H9 (cell line): ENCODE results near the gene PDGFRB. TPM values are rescaled to one million over a fixed set of nuclear protein-coding genes. Genes with fewer than 3 reads are reported as not detected.

Source experiments
- DNase-seq: peaks from one replicate; pipeline ENCODE4 v3.0.0-alpha.2; 2017
- H2AFZ ChIP-seq: one replicate; pipeline ENCODE4 v1.6.1; 2013; ENCODE audit warnings: mild to moderate bottlenecking, low read length, control low read depth, moderate library complexity
- H2AK5ac ChIP-seq: 2 replicates; pipeline ENCODE4 v1.6.1; 2013; ENCODE audit warnings: low read length, control low read depth, mixed read lengths; ENCODE audit not compliant: insufficient read length
- H2BK120ac ChIP-seq: one replicate; pipeline ENCODE4 v1.6.1; 2013; ENCODE audit warnings: low read depth, mild to moderate bottlenecking, low read length, control low read depth, inconsistent platforms; ENCODE audit not compliant: poor library complexity, severe bottlenecking
- H2BK12ac ChIP-seq: 2 replicates; pipeline ENCODE4 v1.6.1; 2013; ENCODE audit warnings: low read length, control low read depth, mixed read lengths, low read depth; ENCODE audit not compliant: insufficient read length
- H2BK15ac ChIP-seq: 2 replicates; pipeline ENCODE4 v1.6.1; 2013; ENCODE audit warnings: low read depth, low read length, control low read depth
- H2BK20ac ChIP-seq: one replicate; pipeline ENCODE4 v1.6.1; 2013; ENCODE audit warnings: low read depth, mild to moderate bottlenecking, low read length, control low read depth, inconsistent platforms; ENCODE audit not compliant: poor library complexity, severe bottlenecking
- H2BK5ac ChIP-seq: 2 replicates; pipeline ENCODE4 v1.6.1; 2013; ENCODE audit warnings: low read length, control low read depth, mixed read lengths; ENCODE audit not compliant: insufficient read length
- H3K14ac ChIP-seq: 2 replicates; pipeline ENCODE4 v1.6.1; 2013; ENCODE audit warnings: low read length, control low read depth; ENCODE audit not compliant: insufficient read depth
- H3K18ac ChIP-seq: 2 replicates; pipeline ENCODE4 v1.6.1; 2013; ENCODE audit warnings: low read depth, mild to moderate bottlenecking, mixed read lengths, low read length, control low read depth; ENCODE audit not compliant: insufficient read length
- H3K23ac ChIP-seq: 2 replicates; pipeline ENCODE4 v1.6.1; 2013; ENCODE audit warnings: low read length, control low read depth, mixed read lengths, low read depth; ENCODE audit not compliant: insufficient read length
- H3K23me2 ChIP-seq: 2 replicates; pipeline ENCODE4 v1.6.1; 2013; ENCODE audit warnings: low read depth, mild to moderate bottlenecking, mixed read lengths, low read length, control low read depth; ENCODE audit not compliant: insufficient read length, poor library complexity, severe bottlenecking
- H3K27ac ChIP-seq: 2 replicates; pipeline ENCODE4 v1.5.1; 2013; ENCODE audit warnings: low read length, control low read depth, mixed read lengths, low read depth; ENCODE audit not compliant: insufficient read length
- H3K27me3 ChIP-seq: 2 replicates; pipeline ENCODE4 v1.6.1; 2013; ENCODE audit warnings: low read length, control low read depth, inconsistent platforms; ENCODE audit not compliant: insufficient read depth
- H3K4ac ChIP-seq: 2 replicates; pipeline ENCODE4 v1.6.1; 2013; ENCODE audit warnings: low read depth, mild to moderate bottlenecking, control low read depth, inconsistent platforms, low read length, moderate library complexity
- H3K4me1 ChIP-seq: 2 replicates; pipeline ENCODE4 v1.6.1; 2013; ENCODE audit warnings: low read length, control low read depth, inconsistent platforms; ENCODE audit not compliant: insufficient read depth
- H3K4me2 ChIP-seq: 2 replicates; pipeline ENCODE4 v1.6.1; 2013; ENCODE audit warnings: low read length, control low read depth, mixed read lengths; ENCODE audit not compliant: insufficient read length, insufficient read depth
- H3K56ac ChIP-seq: 2 replicates; pipeline ENCODE4 v1.6.1; 2013; ENCODE audit warnings: low read depth, mild to moderate bottlenecking, mixed read lengths, low read length, control low read depth; ENCODE audit not compliant: insufficient read length
- H3K79me1 ChIP-seq: 2 replicates; pipeline ENCODE4 v1.6.1; 2013; ENCODE audit warnings: low read depth, mild to moderate bottlenecking, moderate library complexity, low read length, control low read depth, inconsistent platforms; ENCODE audit not compliant: insufficient read depth, poor library complexity, severe bottlenecking
- H3K79me2 ChIP-seq: 2 replicates; pipeline ENCODE4 v1.6.1; 2013; ENCODE audit warnings: low read length, control low read depth, inconsistent platforms; ENCODE audit not compliant: insufficient read depth
- H3K9ac ChIP-seq: 2 replicates; pipeline ENCODE4 v1.6.1; 2013; ENCODE audit warnings: low read length, control low read depth, mixed read lengths; ENCODE audit not compliant: insufficient read length; ENCODE audit errors: extremely low read depth
- H3K9me3 ChIP-seq: one replicate; pipeline ENCODE4 v1.6.1; 2013; ENCODE audit warnings: low read depth, low read length, inconsistent platforms; ENCODE audit not compliant: control insufficient read depth
- H3T11ph ChIP-seq: one replicate; pipeline ENCODE4 v1.6.1; 2013; ENCODE audit warnings: mild to moderate bottlenecking, low read length, control low read depth, inconsistent platforms
- H4K20me1 ChIP-seq: one replicate; pipeline ENCODE4 v1.6.1; 2013; ENCODE audit not compliant: control insufficient read depth, insufficient read length, insufficient read depth
- H4K5ac ChIP-seq: 2 replicates; pipeline ENCODE4 v1.6.1; 2013; ENCODE audit warnings: low read depth, mild to moderate bottlenecking, mixed read lengths, low read length, control low read depth; ENCODE audit not compliant: insufficient read length
- H4K8ac ChIP-seq: replicated peaks from 2 replicates; pipeline ENCODE4 v1.6.1; 2013; ENCODE audit warnings: low read length, control low read depth, mixed read lengths, low read depth; ENCODE audit not compliant: insufficient read length
- H4K91ac ChIP-seq: 2 replicates; pipeline ENCODE4 v1.6.1; 2013; ENCODE audit warnings: low read depth, mild to moderate bottlenecking, moderate library complexity, mixed read lengths, low read length, control low read depth; ENCODE audit not compliant: insufficient read length
- H3K27ac Mint-ChIP-seq, 3 experiments: 2 replicates in 2 of 3; 3 replicates in 1 of 3; pipeline ENCODE4 v1.8.0; 2020 to 2021; ENCODE audit warnings: mixed read lengths in 3 of 3, mild to moderate bottlenecking in 1 of 3, moderate library complexity in 1 of 3
- H3K27me3 Mint-ChIP-seq: 2 replicates; pipeline ENCODE4 v1.8.0; 2021; ENCODE audit warnings: low read depth, mild to moderate bottlenecking, moderate library complexity, mixed read lengths
- H3K36me3 Mint-ChIP-seq, 3 experiments: 2 replicates in 2 of 3; 3 replicates in 1 of 3; pipeline ENCODE4 v1.8.0; 2020 to 2021; ENCODE audit warnings: low read depth in 3 of 3, mixed read lengths in 3 of 3; ENCODE audit not compliant: insufficient read depth in 1 of 3
- H3K4me1 Mint-ChIP-seq, 2 experiments: 2 replicates each; pipeline ENCODE4 v1.8.0; 2020; ENCODE audit warnings: mixed read lengths in 2 of 2
- H3K4me3 Mint-ChIP-seq, 2 experiments: 2 replicates in 1 of 2; 3 replicates in 1 of 2; pipeline ENCODE4 v1.8.0; 2020 to 2021; ENCODE audit warnings: mild to moderate bottlenecking in 2 of 2, mixed read lengths in 2 of 2, moderate library complexity in 1 of 2
- H3K9me3 Mint-ChIP-seq, 2 experiments: 2 replicates in 1 of 2; 3 replicates in 1 of 2; pipeline ENCODE4 v1.8.0; 2020; ENCODE audit warnings: mild to moderate bottlenecking in 2 of 2, mixed read lengths in 2 of 2, moderate library complexity in 1 of 2
- WGBS: extraction: QIAGEN DNeasy Blood & Tissue Kit; methylation state at CpG from one replicate; pipeline ENCODE4 v1.1.7; 2013; ENCODE audit warnings: missing lambda C conversion rate, low lambda C conversion rate, mixed read lengths; ENCODE audit not compliant: insufficient read length; ENCODE audit errors: extremely low coverage; 5-methylcytosine and 5-hydroxymethylcytosine counted together
- total RNA-seq: library from RNA; stranded (reverse); gene quantifications from 2 replicates; pipeline ENCODE4 v1.2.1, GENCODE V29; 2021
- TF ChIP-seq, protein P1 (sequence below): fragments of 200-600 bp; sonication (generic); conservative IDR thresholded peaks from 3 replicates; pipeline ENCODE4 v1.8.0; 2021; ENCODE audit warnings: antibody characterized with exemption, mild to moderate bottlenecking

PDGFRB gene
- total RNA-seq, 1 experiment from 2014 or later = 2.2 TPM

DNA sequence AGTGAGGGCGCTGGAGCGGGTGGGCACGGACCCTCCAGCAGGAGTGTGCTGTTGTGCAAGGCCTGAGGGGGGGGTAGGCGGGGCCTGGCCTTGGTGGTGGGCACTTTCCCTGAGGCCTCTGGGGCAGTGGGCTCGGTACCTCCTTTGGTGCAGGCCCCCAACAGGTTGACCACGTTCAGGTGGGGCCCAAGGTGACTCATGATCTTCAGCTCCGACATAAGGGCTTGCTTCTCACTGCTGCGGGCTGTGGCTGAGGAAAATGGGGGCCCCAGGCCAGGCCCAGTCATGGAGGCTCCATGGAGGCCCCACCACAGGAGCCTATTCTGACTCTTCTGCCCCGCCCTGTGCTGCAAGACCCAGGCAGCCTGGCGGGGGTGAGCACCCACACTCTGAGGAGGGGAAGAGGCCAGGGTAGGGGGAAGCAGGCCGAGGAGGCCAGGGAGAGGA lies 31.5 kb downstream of the PDGFRB start:
- Histone ChIP-seq H3K4me2 (no peak overlapping the region), H3K4ac (no peak overlapping the region), H3K23ac (no peak overlapping the region), H3K4me1 (no peaks in the 10 kb centered on the region), H3K79me2 (no peaks in the 10 kb centered on the region), H3K27me3 (no peaks in the 10 kb centered on the region), H3K56ac (no peak overlapping the region), H3K9me3 (no peaks in the 10 kb centered on the region), H2BK120ac (no peak overlapping the region), H2BK5ac (no peak overlapping the region), H3K18ac (no peak overlapping the region), H4K91ac (no peak overlapping the region), H3K14ac (no peak overlapping the region), H2AFZ (no peak overlapping the region), H3K27ac (no peak overlapping the region), H3K9ac (no peak overlapping the region), H3T11ph (no peak overlapping the region), H3K23me2 (no peaks in the 10 kb centered on the region), H2BK15ac (no peak overlapping the region), H2AK5ac (no peak overlapping the region), H4K8ac (no peak overlapping the region), H4K5ac (no peak overlapping the region), H2BK12ac (no peak overlapping the region), H4K20me1 (no peaks in the 10 kb centered on the region), H2BK20ac (no peak overlapping the region), H3K79me1 (no peaks in the 10 kb centered on the region)
- H3K4me3 Mint-ChIP-seq = no peak overlapping the region
- WGBS = no CpG with 5 or more reads among the region's 11 CpGs
- DNase-seq = no peak
- no peaks in the 10 kb centered on the region for H3K36me3 Mint-ChIP-seq
- TF ChIP-seq, protein P1, sequence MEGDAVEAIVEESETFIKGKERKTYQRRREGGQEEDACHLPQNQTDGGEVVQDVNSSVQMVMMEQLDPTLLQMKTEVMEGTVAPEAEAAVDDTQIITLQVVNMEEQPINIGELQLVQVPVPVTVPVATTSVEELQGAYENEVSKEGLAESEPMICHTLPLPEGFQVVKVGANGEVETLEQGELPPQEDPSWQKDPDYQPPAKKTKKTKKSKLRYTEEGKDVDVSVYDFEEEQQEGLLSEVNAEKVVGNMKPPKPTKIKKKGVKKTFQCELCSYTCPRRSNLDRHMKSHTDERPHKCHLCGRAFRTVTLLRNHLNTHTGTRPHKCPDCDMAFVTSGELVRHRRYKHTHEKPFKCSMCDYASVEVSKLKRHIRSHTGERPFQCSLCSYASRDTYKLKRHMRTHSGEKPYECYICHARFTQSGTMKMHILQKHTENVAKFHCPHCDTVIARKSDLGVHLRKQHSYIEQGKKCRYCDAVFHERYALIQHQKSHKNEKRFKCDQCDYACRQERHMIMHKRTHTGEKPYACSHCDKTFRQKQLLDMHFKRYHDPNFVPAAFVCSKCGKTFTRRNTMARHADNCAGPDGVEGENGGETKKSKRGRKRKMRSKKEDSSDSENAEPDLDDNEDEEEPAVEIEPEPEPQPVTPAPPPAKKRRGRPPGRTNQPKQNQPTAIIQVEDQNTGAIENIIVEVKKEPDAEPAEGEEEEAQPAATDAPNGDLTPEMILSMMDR = no peak
- H3K27ac Mint-ChIP-seq = no peak overlapping the region
- H3K4me1 Mint-ChIP-seq = peaks cover 17 to 26% of the 10 kb centered on the region in 2 experiments
- H3K27me3 Mint-ChIP-seq = peaks cover 20% of the 10 kb centered on the region
- H3K9me3 Mint-ChIP-seq = no peaks in the 10 kb centered on the region
